ENCODE measurements around the gene GCK.

DNA sequence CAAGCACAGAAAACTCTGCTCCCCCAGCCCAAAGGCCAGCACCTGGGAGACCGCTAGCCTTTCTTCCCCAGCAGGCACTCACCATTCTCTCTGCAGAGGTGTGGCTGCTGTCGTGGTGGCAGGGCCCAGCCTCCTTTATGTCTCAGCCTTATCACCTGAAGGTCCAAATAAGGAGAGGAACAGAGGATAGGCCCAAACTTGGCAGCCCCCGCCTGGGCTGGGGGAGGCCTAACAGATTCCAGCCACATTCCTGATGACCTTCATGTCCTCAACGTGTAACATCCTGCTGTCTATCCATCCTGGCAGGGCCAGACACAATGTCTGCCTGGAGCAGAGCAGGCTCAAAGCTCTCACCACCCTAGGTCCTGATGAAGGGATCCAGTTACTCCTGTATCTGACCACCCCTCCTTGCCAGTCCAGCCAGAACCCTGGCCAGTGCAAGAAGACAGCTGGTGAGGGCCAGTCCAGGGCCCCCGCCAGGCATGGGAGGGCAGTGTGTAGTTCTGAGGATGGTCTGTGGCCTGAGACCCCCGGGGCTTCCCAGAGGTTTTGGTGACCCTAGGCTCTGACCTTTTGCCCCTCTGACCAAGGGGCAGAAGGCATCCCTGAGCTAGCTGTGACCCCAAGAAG, 47.9 kb downstream of the GCK start, which contains the start of gene MYL7:
- TF ChIP-seq, protein P1, sequence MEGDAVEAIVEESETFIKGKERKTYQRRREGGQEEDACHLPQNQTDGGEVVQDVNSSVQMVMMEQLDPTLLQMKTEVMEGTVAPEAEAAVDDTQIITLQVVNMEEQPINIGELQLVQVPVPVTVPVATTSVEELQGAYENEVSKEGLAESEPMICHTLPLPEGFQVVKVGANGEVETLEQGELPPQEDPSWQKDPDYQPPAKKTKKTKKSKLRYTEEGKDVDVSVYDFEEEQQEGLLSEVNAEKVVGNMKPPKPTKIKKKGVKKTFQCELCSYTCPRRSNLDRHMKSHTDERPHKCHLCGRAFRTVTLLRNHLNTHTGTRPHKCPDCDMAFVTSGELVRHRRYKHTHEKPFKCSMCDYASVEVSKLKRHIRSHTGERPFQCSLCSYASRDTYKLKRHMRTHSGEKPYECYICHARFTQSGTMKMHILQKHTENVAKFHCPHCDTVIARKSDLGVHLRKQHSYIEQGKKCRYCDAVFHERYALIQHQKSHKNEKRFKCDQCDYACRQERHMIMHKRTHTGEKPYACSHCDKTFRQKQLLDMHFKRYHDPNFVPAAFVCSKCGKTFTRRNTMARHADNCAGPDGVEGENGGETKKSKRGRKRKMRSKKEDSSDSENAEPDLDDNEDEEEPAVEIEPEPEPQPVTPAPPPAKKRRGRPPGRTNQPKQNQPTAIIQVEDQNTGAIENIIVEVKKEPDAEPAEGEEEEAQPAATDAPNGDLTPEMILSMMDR (IDR thresholded peaks at IDR 0.05) = no peak
- TF ChIP-seq POLR2A (IDR thresholded peaks at IDR 0.05) = no peak
- TF ChIP-seq POLR2AphosphoS5 (IDR thresholded peaks at IDR 0.05) = no peak

Measured in sigmoid colon (tissue), 4 donors.